ENCODE data around the gene MAGEB4. TPM values are rescaled to one million over a fixed set of nuclear protein-coding genes. Genes with fewer than 3 reads are reported as not detected.
A peak's percentile ranks its signal among the peaks of the same experiment; 100 is the strongest.

Gene MAGEB4
- total and polyA plus RNA-seq, 2 of the 4 experiments (the other 2 are of a cell fraction): not detected

DNA sequence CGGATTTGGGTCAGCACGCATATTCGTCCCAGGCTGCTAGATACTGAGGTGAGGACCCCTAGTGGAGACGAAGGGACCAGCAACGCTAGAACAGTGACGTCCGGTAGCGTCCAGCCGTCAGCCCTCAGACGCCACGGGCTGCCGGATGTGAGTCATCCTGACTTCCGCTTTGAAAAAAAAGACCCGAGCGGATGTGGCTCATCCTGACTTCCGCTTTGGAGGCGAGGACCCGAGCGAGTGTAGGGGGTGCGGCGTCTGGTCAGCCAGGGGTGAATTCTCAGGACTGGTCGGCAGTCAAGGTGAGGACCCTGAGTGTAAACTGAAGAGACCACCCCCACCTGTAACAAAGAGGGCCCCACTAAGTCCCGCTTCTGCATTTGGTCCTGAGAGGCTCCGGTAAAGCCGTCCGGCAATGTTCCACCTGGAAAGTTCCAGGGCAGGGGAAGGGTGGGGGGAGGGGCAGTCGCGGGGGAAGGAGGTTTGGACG lies 26.4 kb upstream of the MAGEB4 start, which contains the start of gene MAGEB2:
Gene MAGEB2, plus strand, starts transcription at position 207 of the 487 bp plus-strand sequence. CDS start 3,018 bp downstream, outside the sequence.
- Histone ChIP-seq H2AK9ac (replicated peaks; ENCODE audit: low read depth, low read length, poor library complexity) (peak within 1 kb of the TSS; percentile 72), H3K79me1 (ENCODE audit: low read depth in 1 of 2, low read length in 2 of 2) (no peaks in the 10 kb centered on the region), H3K9me1 (ENCODE audit: insufficient read depth, low read length) (no peaks in the 10 kb centered on the region), H4K20me1 (ENCODE audit: insufficient read depth, low read length) (no peaks in the 10 kb centered on the region), H3K27ac (ENCODE audit: insufficient read depth, low read length) (no peak within 1 kb of the TSS), H3K14ac (replicated peaks; ENCODE audit: low read depth, low read length) (no peak within 1 kb of the TSS), H4K91ac (ENCODE audit: insufficient read depth, low read depth, low read length) (no peak within 1 kb of the TSS), H2AFZ (replicated peaks; ENCODE audit: low read length, poor library complexity) (peak within 1 kb of the TSS; percentile 21), H3K4me3 (ENCODE audit: insufficient read depth, low read depth, low read length) (no peak within 1 kb of the TSS), H3K36me3 (ENCODE audit: control insufficient read depth, insufficient read depth, low read length) (no peaks in the 10 kb centered on the region), H3K18ac (ENCODE audit: low read depth, low read length) (no peak within 1 kb of the TSS), H4K5ac (ENCODE audit: low read depth, low read length) (no peak within 1 kb of the TSS), H3K23ac (ENCODE audit: low read depth, low read length) (no peak within 1 kb of the TSS), H3K4ac (ENCODE audit: low read depth, low read length) (no peak within 1 kb of the TSS), H3K27me3 (ENCODE audit: control insufficient read depth, insufficient read depth, low read length) (peaks cover 3% of the 10 kb centered on the region; the same call in 1 of the 2 replicates), H2AK5ac (ENCODE audit: low read depth, low read length) (no peak within 1 kb of the TSS), H2BK15ac (ENCODE audit: low read depth, low read length) (no peak within 1 kb of the TSS), H2BK5ac (ENCODE audit: low read depth, low read length, poor library complexity, severe bottlenecking) (no peak within 1 kb of the TSS), H2BK20ac (ENCODE audit: low read depth, low read length) (no peak within 1 kb of the TSS), H3K4me1 (ENCODE audit: control insufficient read depth, insufficient read depth, low read length) (no peaks in the 10 kb centered on the region), H2BK120ac (ENCODE audit: low read depth, low read length) (no peak within 1 kb of the TSS), H3K9me3 (ENCODE audit: control insufficient read depth, insufficient read depth, low read length) (no peaks in the 10 kb centered on the region; the same call in 1 of the 2 replicates), H3K56ac (ENCODE audit: extremely low read depth, insufficient read depth, low read length) (no peak within 1 kb of the TSS), H4K8ac (ENCODE audit: low read depth in 2 of 2, low read length in 2 of 2) (no peak within 1 kb of the TSS), H3K9ac (ENCODE audit: low read depth, low read length) (no peak within 1 kb of the TSS), H3K4me2 (ENCODE audit: low read depth, low read length) (no peak within 1 kb of the TSS)
- DNase-seq (no peak), ATAC-seq (ENCODE audit: low read depth) (no peak)
- 91% methylated on average over 6 of the region's 29 CpGs; no CpG with 5 or more reads in 1 of the 2 experiments for WGBS, 2 experiments (ENCODE audit: extremely low coverage in 2 of 2, insufficient read length in 1 of 2)
- BruUV-seq (replicated peaks): no TSS peak
- in situ Hi-C loops (cut with MboI; ENCODE audit: low sequenced_read_pairs) (no loop called here), intact Hi-C loops (cut with micrococcal nuclease) (no loop called here), dilution Hi-C loops (cut with HindIII; ENCODE audit: low sequenced_read_pairs, unreplicated experiment) (no loop called here)
- TF ChIP-seq CEBPB (IDR thresholded peaks at IDR 0.05; ENCODE audit: low read depth, low read length): no peak
- TF ChIP-seq, protein P1, sequence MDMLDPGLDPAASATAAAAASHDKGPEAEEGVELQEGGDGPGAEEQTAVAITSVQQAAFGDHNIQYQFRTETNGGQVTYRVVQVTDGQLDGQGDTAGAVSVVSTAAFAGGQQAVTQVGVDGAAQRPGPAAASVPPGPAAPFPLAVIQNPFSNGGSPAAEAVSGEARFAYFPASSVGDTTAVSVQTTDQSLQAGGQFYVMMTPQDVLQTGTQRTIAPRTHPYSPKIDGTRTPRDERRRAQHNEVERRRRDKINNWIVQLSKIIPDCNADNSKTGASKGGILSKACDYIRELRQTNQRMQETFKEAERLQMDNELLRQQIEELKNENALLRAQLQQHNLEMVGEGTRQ (IDR thresholded peaks at IDR 0.05; ENCODE audit: low read depth, low read length): no peak
- no peak for TF ChIP-seq MAFK (IDR thresholded peaks at IDR 0.05; ENCODE audit: low read depth, low read length)
- TF ChIP-seq RCOR1 (IDR thresholded peaks at IDR 0.05; ENCODE audit: insufficient replicate concordance, low read length): no peak
- no peak for TF ChIP-seq SMC3 (IDR thresholded peaks at IDR 0.05; ENCODE audit: low read depth, low read length)
- no peak for TF ChIP-seq RFX5 (IDR thresholded peaks at IDR 0.05; ENCODE audit: low read depth, low read length)
- TF ChIP-seq, protein P2, sequence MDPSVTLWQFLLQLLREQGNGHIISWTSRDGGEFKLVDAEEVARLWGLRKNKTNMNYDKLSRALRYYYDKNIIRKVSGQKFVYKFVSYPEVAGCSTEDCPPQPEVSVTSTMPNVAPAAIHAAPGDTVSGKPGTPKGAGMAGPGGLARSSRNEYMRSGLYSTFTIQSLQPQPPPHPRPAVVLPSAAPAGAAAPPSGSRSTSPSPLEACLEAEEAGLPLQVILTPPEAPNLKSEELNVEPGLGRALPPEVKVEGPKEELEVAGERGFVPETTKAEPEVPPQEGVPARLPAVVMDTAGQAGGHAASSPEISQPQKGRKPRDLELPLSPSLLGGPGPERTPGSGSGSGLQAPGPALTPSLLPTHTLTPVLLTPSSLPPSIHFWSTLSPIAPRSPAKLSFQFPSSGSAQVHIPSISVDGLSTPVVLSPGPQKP (IDR thresholded peaks at IDR 0.05; ENCODE audit: borderline replicate concordance, low read depth, low read length): no peak
- TF ChIP-seq, protein P3, sequence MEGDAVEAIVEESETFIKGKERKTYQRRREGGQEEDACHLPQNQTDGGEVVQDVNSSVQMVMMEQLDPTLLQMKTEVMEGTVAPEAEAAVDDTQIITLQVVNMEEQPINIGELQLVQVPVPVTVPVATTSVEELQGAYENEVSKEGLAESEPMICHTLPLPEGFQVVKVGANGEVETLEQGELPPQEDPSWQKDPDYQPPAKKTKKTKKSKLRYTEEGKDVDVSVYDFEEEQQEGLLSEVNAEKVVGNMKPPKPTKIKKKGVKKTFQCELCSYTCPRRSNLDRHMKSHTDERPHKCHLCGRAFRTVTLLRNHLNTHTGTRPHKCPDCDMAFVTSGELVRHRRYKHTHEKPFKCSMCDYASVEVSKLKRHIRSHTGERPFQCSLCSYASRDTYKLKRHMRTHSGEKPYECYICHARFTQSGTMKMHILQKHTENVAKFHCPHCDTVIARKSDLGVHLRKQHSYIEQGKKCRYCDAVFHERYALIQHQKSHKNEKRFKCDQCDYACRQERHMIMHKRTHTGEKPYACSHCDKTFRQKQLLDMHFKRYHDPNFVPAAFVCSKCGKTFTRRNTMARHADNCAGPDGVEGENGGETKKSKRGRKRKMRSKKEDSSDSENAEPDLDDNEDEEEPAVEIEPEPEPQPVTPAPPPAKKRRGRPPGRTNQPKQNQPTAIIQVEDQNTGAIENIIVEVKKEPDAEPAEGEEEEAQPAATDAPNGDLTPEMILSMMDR (conservative IDR thresholded peaks at IDR 0.05; ENCODE audit: low read depth, low read length): no peak
- no peak for TF ChIP-seq POLR2A (IDR thresholded peaks at IDR 0.05; ENCODE audit: low read depth, low read length)
- TF ChIP-seq BHLHE40 (IDR thresholded peaks at IDR 0.05; ENCODE audit: low read depth, low read length): no peak
- TF ChIP-seq MAZ (IDR thresholded peaks at IDR 0.05; ENCODE audit: borderline replicate concordance, low read depth, low read length): no peak
- TF ChIP-seq MXI1 (IDR thresholded peaks at IDR 0.05; ENCODE audit: borderline replicate concordance, low read depth, low read length): no peak
- no peak for TF ChIP-seq FOS (IDR thresholded peaks at IDR 0.05; ENCODE audit: low read depth, low read length)
- no peak for TF ChIP-seq RAD21 (IDR thresholded peaks at IDR 0.05; ENCODE audit: low read length)
- TF ChIP-seq NFE2L2 (IDR thresholded peaks at IDR 0.05; ENCODE audit: low read depth, low read length): no peak
- TF ChIP-seq CHD1 (IDR thresholded peaks at IDR 0.05; ENCODE audit: low read depth, low read length): no peak
- ChIA-PET POLR2A (ENCODE audit: unreplicated experiment) (no interaction called here), CTCF (no interaction called here)

Measured in IMR-90 (cell line).